K562 (cell line): ENCODE measurements around the gene FAM168B. TPM values are rescaled to one million over a fixed set of nuclear protein-coding genes. Genes with fewer than 3 reads are reported as not detected.

ENCODE experiments used
- ATAC-seq: fragments of 200-7000 bp; cut with Tn5 transposase; 3 replicates; pipeline ENCODE4 v1.9.1; 2020; ENCODE audit warnings: moderate library complexity
- BruUV-seq: library from RNA; stranded (reverse); fragments of 400-500 nt; replicated peaks from 2 replicates; lab custom pipeline; 2021; lab: Mats Ljungman, UMichigan
- CTCF ChIA-PET: fragments of 300-600 bp; formaldehyde crosslinking; extraction: SDS; loops from one replicate; lab custom pipeline; 2021; ENCODE audit warnings: low intra/inter-chr PET ratio; lab: Yijun Ruan, JAX
- POLR2A ChIA-PET: fragments of 300-600, 350-650 bp; sonication (Branson Sonifier 250); formaldehyde crosslinking; extraction: SDS; loops from one replicate; lab custom pipeline; 2021; ENCODE audit warnings: antibody characterized with exemption, inconsistent platforms; lab: Yijun Ruan, JAX
- DNase-seq, 4 experiments: peaks; one replicate each; pipeline versions ENCODE4 v3.0.0 to v3.0.0-alpha.2; 2011 to 2018; ENCODE audit warnings: low spot score in 3 of 4, mixed read lengths in 3 of 4; ENCODE audit errors: extremely low read depth in 1 of 4
- FAIRE-seq: peaks from 2 replicates; lab custom pipeline; 2011; peaks lifted over from hg19 to GRCh38; lab: Jason Lieb, UNC
- H2AFZ ChIP-seq: 2 replicates; pipeline ENCODE4 v1.6.0; 2011; ENCODE audit warnings: low read depth, low read length, control low read depth, inconsistent platforms
- H3K27ac ChIP-seq: fragments of 200-600 bp; 3 replicates; pipeline ENCODE4 v1.8.0; 2011; ENCODE audit warnings: low read depth, mild to moderate bottlenecking, control low read depth, inconsistent platforms, low read length, moderate library complexity, mixed read lengths; ENCODE audit errors: extremely low read depth
- H3K27me3 ChIP-seq, 2 experiments: fragments of 300-600 bp in 1 of 2; 2 replicates in 1 of 2; 3 replicates in 1 of 2; pipeline versions ENCODE4 v1.6.0 to v1.8.0; 2011; ENCODE audit warnings: inconsistent platforms in 2 of 2, low read length in 2 of 2, mild to moderate bottlenecking in 1 of 2, mixed read lengths in 1 of 2, moderate library complexity in 1 of 2; ENCODE audit not compliant: control insufficient read depth in 2 of 2, insufficient read depth in 2 of 2
- H3K36me3 ChIP-seq: fragments of 300-600 bp; 3 replicates; pipeline ENCODE4 v1.8.0; 2011; ENCODE audit warnings: mild to moderate bottlenecking, low read length, inconsistent platforms; ENCODE audit not compliant: control insufficient read depth, insufficient read depth
- H3K4me1 ChIP-seq, 2 experiments: fragments of 200-600 bp in 1 of 2; replicated peaks in 1 of 2; 2 replicates in 1 of 2; 3 replicates in 1 of 2; pipeline versions ENCODE4 v1.5.1 to v1.8.0; 2011; ENCODE audit warnings: inconsistent platforms in 2 of 2, low read length in 2 of 2, mild to moderate bottlenecking in 1 of 2, mixed read lengths in 1 of 2, moderate library complexity in 1 of 2; ENCODE audit not compliant: control insufficient read depth in 2 of 2, insufficient read depth in 2 of 2
- H3K4me2 ChIP-seq: 2 replicates; pipeline ENCODE4 v1.6.1; 2011; ENCODE audit warnings: low read length, control low read depth, inconsistent platforms, mixed read lengths; ENCODE audit not compliant: insufficient read depth
- H3K4me3 ChIP-seq: fragments of 200-600 bp; sonication (generic), shearing (Covaris generic); 2 replicates; pipeline ENCODE4 v1.5.1; 2016; ENCODE audit warnings: control low read depth, inconsistent platforms
- H3K79me2 ChIP-seq: fragments of 200-600 bp; 3 replicates; pipeline ENCODE4 v1.8.0; 2011; ENCODE audit warnings: low read length, inconsistent platforms; ENCODE audit not compliant: control insufficient read depth, insufficient read depth
- H3K9ac ChIP-seq, 2 experiments: 2 replicates each; pipeline versions ENCODE4 v1.6.0 to v1.6.1; 2011; ENCODE audit warnings: low read depth in 2 of 2, low read length in 2 of 2, control low read depth in 1 of 2, inconsistent platforms in 1 of 2, mild to moderate bottlenecking in 1 of 2, mixed read lengths in 1 of 2; ENCODE audit not compliant: insufficient read depth in 1 of 2
- H3K9me1 ChIP-seq: one replicate; pipeline ENCODE4 v1.6.0; 2011; ENCODE audit warnings: inconsistent platforms, mild to moderate bottlenecking, low read length, moderate library complexity; ENCODE audit not compliant: control insufficient read depth, insufficient read depth
- H3K9me3 ChIP-seq: replicated peaks from 2 replicates; pipeline ENCODE4 v1.5.1; 2011; ENCODE audit warnings: low read depth, low read length, inconsistent platforms; ENCODE audit not compliant: control insufficient read depth, insufficient read depth
- H4K20me1 ChIP-seq: replicated peaks from 2 replicates; pipeline ENCODE4 v1.6.1; 2011; ENCODE audit warnings: low read length, inconsistent platforms, mixed read lengths; ENCODE audit not compliant: control insufficient read depth, insufficient read depth
- KDM2B ChIP-seq: fragments of 250-450 bp; sonication (Bioruptor Pico); IDR thresholded peaks from 2 replicates; pipeline ENCODE4 v1.8.0; 2021; ENCODE audit warnings: mild to moderate bottlenecking, moderate library complexity
- KDM5B ChIP-seq: fragments of 200-600 bp; sonication (generic); IDR thresholded peaks from 2 replicates; pipeline ENCODE4 v1.6.1; 2012; ENCODE audit warnings: low read depth, mild to moderate bottlenecking, moderate library complexity, low read length, control low read depth, inconsistent platforms; ENCODE audit not compliant: insufficient replicate concordance
- RUNX1 ChIP-seq: sonication (generic); IDR thresholded peaks from 2 replicates; pipeline ENCODE4 v1.6.1; 2016; ENCODE audit warnings: antibody characterized with exemption, low read depth
- TBP ChIP-seq: optimal IDR thresholded peaks from 2 replicates; pipeline ENCODE3; 2011; ENCODE audit warnings: low read depth, low read length, improper control_type of control experiment
- WGBS: fragments of 100-300 bp; shearing (Covaris generic); methylation state at CpG from one replicate; pipeline ENCODE4 v1.1.6; 2016; ENCODE audit warnings: low coverage, mixed read lengths; ENCODE audit not compliant: insufficient coverage; ENCODE audit errors: missing lambda C conversion rate; 5-methylcytosine and 5-hydroxymethylcytosine counted together
- in situ Hi-C: fragments of 300-500 bp; cut with MboI; formaldehyde crosslinking; loops from 4 replicates; pipeline ENCODE4 v1.15.0; 2018; ENCODE audit warnings: inconsistent platforms, mixed read lengths
- intact Hi-C: fragments of 100-400 bp; cut with micrococcal nuclease; formaldehyde crosslinking; loops from 2 replicates; pipeline ENCODE4 v1.14.2; 2022
- polyA plus RNA-seq, 8 experiments: library from polyadenylated mRNA; depleted of rRNA in 4 of 8; stranded (reverse) in 5 of 8; unstranded in 3 of 8; fragments of >200 nt; fragmentation: Nextera tagmentation in 2 of 8; fragmentation: Illumina TruSeq in 1 of 8; extraction: Ambion mirVana in 2 of 8; extraction: Trizol in 1 of 8; gene quantifications; 2 replicates each; pipeline versions ENCODE4 v1.2.1 to v1.2.3, GENCODE V29; 2011 to 2014; ENCODE audit warnings: inconsistent platforms in 1 of 8, missing spikeins in 1 of 8
- total RNA-seq, 7 experiments: library from RNA; depleted of rRNA in 6 of 7; stranded (reverse); fragments of >200 nt in 6 of 7; fragmentation: Illumina TruSeq in 2 of 7; extraction: Trizol in 2 of 7; gene quantifications; 2 replicates each; pipeline versions ENCODE4 v1.2.1 to v1.2.3, GENCODE V29; 2011 to 2021; ENCODE audit warnings: low replicate concordance in 1 of 7
- TF ChIP-seq, protein P1 (sequence below): sonication (generic); formaldehyde crosslinking; IDR thresholded peaks from 2 replicates; pipeline ENCODE4 v1.8.0; 2022; ENCODE audit warnings: mild to moderate bottlenecking, missing genetic modification reagents

Gene FAM168B
- total and polyA plus RNA-seq, 9 of the 15 experiments (the other 6 are each of a cell fraction or from before 2014, with no cell fraction given), result 3.3 to 76.0 (median 46.1) TPM

DNA sequence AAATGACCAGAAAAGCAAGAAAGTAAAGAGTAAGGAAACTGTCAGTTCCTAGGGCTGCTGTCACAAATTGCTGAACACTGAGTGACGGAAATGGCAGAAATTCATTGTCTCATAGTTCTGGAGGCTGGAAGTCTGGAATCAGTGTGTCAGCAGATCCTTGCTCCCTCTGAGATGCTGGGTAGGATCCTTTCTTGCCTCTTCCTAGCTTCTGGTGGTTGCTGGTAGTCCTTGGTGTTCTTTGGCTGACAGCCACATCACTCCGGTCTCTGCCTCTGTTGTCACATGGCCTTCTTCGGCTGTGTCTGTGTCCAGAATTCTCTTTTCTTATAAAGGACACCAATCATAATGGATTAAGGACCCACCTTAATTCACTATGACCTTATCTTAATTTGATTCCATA lies 33.8 kb upstream of the FAM168B start:
- WGBS, result 100% methylated on average over 3 of the region's 3 CpGs
- POLR2A ChIA-PET, result interaction anchor here (0.6 kb wide), 1 partner anchor 67 kb away, joined by 3 read pairs; no protein-coding TSS in a partner anchor
- no peak for ATAC-seq
- Histone ChIP-seq H3K4me2 (no peak overlapping the region), H3K9me3 (no peaks in the 10 kb centered on the region), H2AFZ (no peak overlapping the region), H3K4me3 (no peak overlapping the region), H3K27ac (no peak overlapping the region), H3K9ac (no peak overlapping the region), H3K27me3 (no peaks in the 10 kb centered on the region), H3K9me1 (peaks cover 5% of the 10 kb centered on the region), H3K4me1 (no peaks in the 10 kb centered on the region), H3K36me3 (peaks cover 87% of the 10 kb centered on the region), H3K79me2 (peaks cover 21% of the 10 kb centered on the region), H4K20me1 (peaks cover 6% of the 10 kb centered on the region; the same call in 1 of the 2 replicates)
- CTCF ChIA-PET, result no interaction called here
- DNase-seq, result no peak
- intact Hi-C loops, result no loop called here
- TF ChIP-seq KDM5B (no peak), KDM2B (no peak), RUNX1 (no peak), TBP (no peak)
- TF ChIP-seq, protein P1, sequence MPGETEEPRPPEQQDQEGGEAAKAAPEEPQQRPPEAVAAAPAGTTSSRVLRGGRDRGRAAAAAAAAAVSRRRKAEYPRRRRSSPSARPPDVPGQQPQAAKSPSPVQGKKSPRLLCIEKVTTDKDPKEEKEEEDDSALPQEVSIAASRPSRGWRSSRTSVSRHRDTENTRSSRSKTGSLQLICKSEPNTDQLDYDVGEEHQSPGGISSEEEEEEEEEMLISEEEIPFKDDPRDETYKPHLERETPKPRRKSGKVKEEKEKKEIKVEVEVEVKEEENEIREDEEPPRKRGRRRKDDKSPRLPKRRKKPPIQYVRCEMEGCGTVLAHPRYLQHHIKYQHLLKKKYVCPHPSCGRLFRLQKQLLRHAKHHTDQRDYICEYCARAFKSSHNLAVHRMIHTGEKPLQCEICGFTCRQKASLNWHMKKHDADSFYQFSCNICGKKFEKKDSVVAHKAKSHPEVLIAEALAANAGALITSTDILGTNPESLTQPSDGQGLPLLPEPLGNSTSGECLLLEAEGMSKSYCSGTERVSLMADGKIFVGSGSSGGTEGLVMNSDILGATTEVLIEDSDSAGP (CRISPR knock-in tag), result no peak
- BruUV-seq, result no TSS peak
- in situ Hi-C loops, result no loop called here
- no peak for FAIRE-seq
